ENCODE measurements around the gene KDM5A. TPM values are rescaled to one million over a fixed set of nuclear protein-coding genes. Genes with fewer than 3 reads are reported as not detected.

The KDM5A gene
- polyA plus RNA-seq, 1 donor from 2014 or later: 11.2 TPM

- Histone ChIP-seq H3K9ac (ENCODE audit: low read length) (no peak overlapping the region), H3K79me2 (replicated peaks; ENCODE audit: insufficient read depth, low read length) (no peaks in the 10 kb centered on the region), H3K27me3 (ENCODE audit: insufficient read depth, low read depth, low read length) (no peaks in the 10 kb centered on the region), H2AFZ (ENCODE audit: low read depth, low read length) (no peak overlapping the region), H3K4me2 (ENCODE audit: low read length) (no peak overlapping the region), H4K20me1 (ENCODE audit: insufficient read depth) (no peaks in the 10 kb centered on the region), H3K9me3 (ENCODE audit: low read length) (no peaks in the 10 kb centered on the region), H3K9me2 (ENCODE audit: insufficient read depth, low read length) (no peaks in the 10 kb centered on the region), H3F3A (ENCODE audit: insufficient read depth, low read length, poor library complexity, severe bottlenecking) (no peaks in the 10 kb centered on the region), H3K36me3 (ENCODE audit: insufficient read depth, low read length) (no peaks in the 10 kb centered on the region), H3K27ac (ENCODE audit: low read length) (no peak overlapping the region), H3K4me3 (ENCODE audit: low read length) (no peak overlapping the region)
- TF ChIP-seq POLR2AphosphoS5 (IDR thresholded peaks at IDR 0.05): no peak
Measured at GRCh38 chr12:233615-233968, 155.5 kb downstream of the KDM5A start.

- no peak overlapping the region for H3K4me3 ChIP-seq (ENCODE audit: low read length)
- H3K27me3 ChIP-seq (ENCODE audit: insufficient read depth, low read depth, low read length): no peaks in the 10 kb centered on the region
- no peaks in the 10 kb centered on the region for H3K79me2 ChIP-seq (replicated peaks; ENCODE audit: insufficient read depth, low read length)
- H3K9ac ChIP-seq (ENCODE audit: low read length): no peak overlapping the region
- TF ChIP-seq MXI1 (conservative IDR thresholded peaks at IDR 0.05; ENCODE audit: poor library complexity, severe bottlenecking) (no peak), POLR2AphosphoS5 (IDR thresholded peaks at IDR 0.05) (no peak), TAF1 (IDR thresholded peaks at IDR 0.05; ENCODE audit: low read depth) (no peak), REST (IDR thresholded peaks at IDR 0.05; ENCODE audit: borderline replicate concordance) (no peak), EP300 (conservative IDR thresholded peaks at IDR 0.05; ENCODE audit: poor library complexity, severe bottlenecking) (no peak), EZH2 (IDR thresholded peaks at IDR 0.05; ENCODE audit: borderline replicate concordance, insufficient read depth, low read length, poor library complexity, severe bottlenecking) (no peak), RAD21 (conservative IDR thresholded peaks at IDR 0.05) (no peak), SMC3 (conservative IDR thresholded peaks at IDR 0.05; ENCODE audit: poor library complexity) (no peak)
- TF ChIP-seq, protein P1, sequence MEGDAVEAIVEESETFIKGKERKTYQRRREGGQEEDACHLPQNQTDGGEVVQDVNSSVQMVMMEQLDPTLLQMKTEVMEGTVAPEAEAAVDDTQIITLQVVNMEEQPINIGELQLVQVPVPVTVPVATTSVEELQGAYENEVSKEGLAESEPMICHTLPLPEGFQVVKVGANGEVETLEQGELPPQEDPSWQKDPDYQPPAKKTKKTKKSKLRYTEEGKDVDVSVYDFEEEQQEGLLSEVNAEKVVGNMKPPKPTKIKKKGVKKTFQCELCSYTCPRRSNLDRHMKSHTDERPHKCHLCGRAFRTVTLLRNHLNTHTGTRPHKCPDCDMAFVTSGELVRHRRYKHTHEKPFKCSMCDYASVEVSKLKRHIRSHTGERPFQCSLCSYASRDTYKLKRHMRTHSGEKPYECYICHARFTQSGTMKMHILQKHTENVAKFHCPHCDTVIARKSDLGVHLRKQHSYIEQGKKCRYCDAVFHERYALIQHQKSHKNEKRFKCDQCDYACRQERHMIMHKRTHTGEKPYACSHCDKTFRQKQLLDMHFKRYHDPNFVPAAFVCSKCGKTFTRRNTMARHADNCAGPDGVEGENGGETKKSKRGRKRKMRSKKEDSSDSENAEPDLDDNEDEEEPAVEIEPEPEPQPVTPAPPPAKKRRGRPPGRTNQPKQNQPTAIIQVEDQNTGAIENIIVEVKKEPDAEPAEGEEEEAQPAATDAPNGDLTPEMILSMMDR (IDR thresholded peaks at IDR 0.05; ENCODE audit: poor library complexity, severe bottlenecking): no peak
- no peaks in the 10 kb centered on the region for H3K9me2 ChIP-seq (ENCODE audit: insufficient read depth, low read length)
- no peaks in the 10 kb centered on the region for H3K36me3 ChIP-seq (ENCODE audit: insufficient read depth, low read length)
- no peaks in the 10 kb centered on the region for H3F3A ChIP-seq (ENCODE audit: insufficient read depth, low read length, poor library complexity, severe bottlenecking)
- H2AFZ ChIP-seq (ENCODE audit: low read depth, low read length): no peak overlapping the region
- H3K4me2 ChIP-seq (ENCODE audit: low read length): no peak overlapping the region
- no peak overlapping the region for H3K27ac ChIP-seq (ENCODE audit: low read length)
- H3K9me3 ChIP-seq (ENCODE audit: low read length): no peaks in the 10 kb centered on the region
- no peaks in the 10 kb centered on the region for H4K20me1 ChIP-seq (ENCODE audit: insufficient read depth)
Measured at GRCh38 chr12:232731-233614, 156.1 kb downstream of the KDM5A start.
